ENCODE measurements around the gene LTA. TPM values are rescaled to one million over a fixed set of nuclear protein-coding genes. Genes with fewer than 3 reads are reported as not detected.

The LTA gene
- polyA plus RNA-seq, 4 donors, result 0.23 to 0.43 (median 0.36) TPM

- no peak for DNase-seq (ENCODE audit: low read depth in 4 of 4, low spot score in 3 of 4)
These were observed 49.3 kb downstream of the LTA start for GRCh38 chr6:31621320-31621939.

- DNase-seq (ENCODE audit: low read depth in 4 of 4, low spot score in 3 of 4), result no peak
These were observed 49.9 kb downstream of the LTA start for GRCh38 chr6:31621991-31622390.

- no peak for DNase-seq (ENCODE audit: low read depth in 4 of 4, low spot score in 3 of 4)
These were observed 50.6 kb downstream of the LTA start for GRCh38 chr6:31622684-31623091.

Other genes starting within 250 kb of the LTA start
- 100 to 1,000 TPM; 105 to 177 (median 155) TPM for gene HLA-B, start 215.1 kb upstream of the LTA start, polyA plus RNA-seq (ENCODE audit: insufficient read length in 4 of 4)
- gene MICA, start 168.7 kb upstream of the LTA start, polyA plus RNA-seq (ENCODE audit: insufficient read length in 4 of 4), result 10 to 100 TPM in 1 of 4 donors, 1 to 10 TPM in 3; 4.4 to 12.8 (median 8.1) TPM
- gene MICB, start 74.1 kb upstream of the LTA start, polyA plus RNA-seq (ENCODE audit: insufficient read length in 4 of 4), result 1 to 10 TPM in 3 of 4 donors, under 1 TPM in 1; 0.49 to 2.3 (median 1.0) TPM
- 10 to 100 TPM in 3 of 4 donors, under 1 TPM in 1; 0.27 to 18.6 (median 12.8) TPM for gene MCCD1, start 43.3 kb upstream of the LTA start, polyA plus RNA-seq (ENCODE audit: insufficient read length in 4 of 4)
- gene DDX39B, start 30.3 kb upstream of the LTA start, polyA plus RNA-seq (ENCODE audit: insufficient read length in 4 of 4), result 100 to 1,000 TPM; 448 to 682 (median 553) TPM
- 1 to 10 TPM; 4.8 to 9.4 (median 6.4) TPM for gene ATP6V1G2, start 25.7 kb upstream of the LTA start, polyA plus RNA-seq (ENCODE audit: insufficient read length in 4 of 4)
- gene NFKBIL1, start 24.7 kb upstream of the LTA start, polyA plus RNA-seq (ENCODE audit: insufficient read length in 4 of 4), result 10 to 100 TPM; 18.3 to 28.7 (median 19.7) TPM
- 1 to 10 TPM in 1 of 4 donors, under 1 TPM in 2, not detected in 1; 0.23 to 2.5 (median 0.29) TPM for gene TNF, start 3.3 kb downstream of the LTA start, polyA plus RNA-seq (ENCODE audit: insufficient read length in 4 of 4)
- gene LTB, start 10.1 kb downstream of the LTA start, polyA plus RNA-seq (ENCODE audit: insufficient read length in 4 of 4), result 1 to 10 TPM in 3 of 4 donors, under 1 TPM in 1; 0.66 to 2.0 (median 1.6) TPM
- 10 to 100 TPM in 1 of 4 donors, 1 to 10 TPM in 3; 4.6 to 10.3 (median 4.9) TPM for gene LST1, start 14.0 kb downstream of the LTA start, polyA plus RNA-seq (ENCODE audit: insufficient read length in 4 of 4)
- gene NCR3, start 20.7 kb downstream of the LTA start, polyA plus RNA-seq (ENCODE audit: insufficient read length in 4 of 4), result under 1 TPM in 2 of 4 donors, not detected in 2; 0.17 to 0.20 TPM
- 10 to 100 TPM; 43.3 to 77.0 (median 73.6) TPM for gene AIF1, start 42.9 kb downstream of the LTA start, polyA plus RNA-seq (ENCODE audit: insufficient read length in 4 of 4)
- gene PRRC2A, start 48.4 kb downstream of the LTA start, polyA plus RNA-seq (ENCODE audit: insufficient read length in 4 of 4), result 100 to 1,000 TPM; 143 to 224 (median 174) TPM
- gene BAG6, start 80.4 kb downstream of the LTA start, polyA plus RNA-seq (ENCODE audit: insufficient read length in 4 of 4), result 100 to 1,000 TPM; 186 to 278 (median 241) TPM
- 100 to 1,000 TPM in 2 of 4 donors, 10 to 100 TPM in 2; 10.1 to 106 (median 83.8) TPM for gene APOM, start 83.6 kb downstream of the LTA start, polyA plus RNA-seq (ENCODE audit: insufficient read length in 4 of 4)
- 10 to 100 TPM; 15.8 to 21.1 (median 19.0) TPM for gene C6orf47, start 88.5 kb downstream of the LTA start, polyA plus RNA-seq (ENCODE audit: insufficient read length in 4 of 4)
- 10 to 100 TPM; 16.8 to 28.9 (median 24.9) TPM for gene GPANK1, start 92.7 kb downstream of the LTA start, polyA plus RNA-seq (ENCODE audit: insufficient read length in 4 of 4)
- gene CSNK2B, start 93.8 kb downstream of the LTA start, polyA plus RNA-seq (ENCODE audit: insufficient read length in 4 of 4), result 100 to 1,000 TPM; 184 to 243 (median 239) TPM
- gene LY6G5B, start 97.7 kb downstream of the LTA start, polyA plus RNA-seq (ENCODE audit: insufficient read length in 4 of 4), result 10 to 100 TPM; 16.6 to 28.7 (median 20.9) TPM
- gene LY6G5C, start 108.8 kb downstream of the LTA start, polyA plus RNA-seq (ENCODE audit: insufficient read length in 4 of 4), result 1 to 10 TPM; 1.6 to 5.9 (median 2.6) TPM
- gene ABHD16A, start 131.0 kb downstream of the LTA start, polyA plus RNA-seq (ENCODE audit: insufficient read length in 4 of 4), result 10 to 100 TPM; 50.1 to 67.5 (median 55.9) TPM
- 1 to 10 TPM in 1 of 4 donors, under 1 TPM in 2, not detected in 1; 0.30 to 1.5 (median 0.52) TPM for gene LY6G6F, start 134.6 kb downstream of the LTA start, polyA plus RNA-seq (ENCODE audit: insufficient read length in 4 of 4)
- gene LY6G6D, start 143.1 kb downstream of the LTA start, polyA plus RNA-seq (ENCODE audit: insufficient read length in 4 of 4), result not detected
- under 1 TPM in 3 of 4 donors, not detected in 1; 0.45 to 0.74 (median 0.63) TPM for gene LY6G6C, start 149.5 kb downstream of the LTA start, polyA plus RNA-seq (ENCODE audit: insufficient read length in 4 of 4)
- gene MPIG6B, start 151.1 kb downstream of the LTA start, polyA plus RNA-seq (ENCODE audit: insufficient read length in 4 of 4), result 1 to 10 TPM; 1.1 to 2.9 (median 1.4) TPM
- 100 to 1,000 TPM; 150 to 213 (median 182) TPM for gene DDAH2, start 157.0 kb downstream of the LTA start, polyA plus RNA-seq (ENCODE audit: insufficient read length in 4 of 4)
- 100 to 1,000 TPM; 201 to 309 (median 278) TPM for gene CLIC1, start 164.2 kb downstream of the LTA start, polyA plus RNA-seq (ENCODE audit: insufficient read length in 4 of 4)
- gene MSH5, start 167.7 kb downstream of the LTA start, polyA plus RNA-seq (ENCODE audit: insufficient read length in 4 of 4), result 10 to 100 TPM; 14.2 to 51.0 (median 25.2) TPM
- 10 to 100 TPM in 2 of 4 donors, 1 to 10 TPM in 2; 2.7 to 13.0 (median 7.9) TPM for gene SAPCD1, start 190.4 kb downstream of the LTA start, polyA plus RNA-seq (ENCODE audit: insufficient read length in 4 of 4)
- 10 to 100 TPM in 1 of 4 donors, 1 to 10 TPM in 3; 1.5 to 11.1 (median 5.5) TPM for gene VWA7, start 205.0 kb downstream of the LTA start, polyA plus RNA-seq (ENCODE audit: insufficient read length in 4 of 4)
- 10 to 100 TPM; 42.7 to 67.9 (median 60.0) TPM for gene VARS1, start 223.5 kb downstream of the LTA start, polyA plus RNA-seq (ENCODE audit: insufficient read length in 4 of 4)
- gene LSM2, start 234.7 kb downstream of the LTA start, polyA plus RNA-seq (ENCODE audit: insufficient read length in 4 of 4), result 10 to 100 TPM; 71.4 to 84.9 (median 84.3) TPM
- 1 to 10 TPM; 3.1 to 4.4 (median 3.7) TPM for gene HSPA1L, start 243.0 kb downstream of the LTA start, polyA plus RNA-seq (ENCODE audit: insufficient read length in 4 of 4)
- 100 to 1,000 TPM in 3 of 4 donors, 10 to 100 TPM in 1; 88.1 to 159 (median 116) TPM for gene HSPA1A, start 243.3 kb downstream of the LTA start, polyA plus RNA-seq (ENCODE audit: insufficient read length in 4 of 4)